Trophoblast cell (in vitro differentiated cells and primary cell): Measurements from ENCODE around the gene C4BPB.

ENCODE experiments used
- DNase-seq, 2 donors: peaks; one replicate each; pipeline ENCODE4 v3.0.0-alpha.2; 2016
- H2AFZ ChIP-seq: 2 replicates; pipeline ENCODE4 v1.6.1; 2013; ENCODE audit warnings: low read length, moderate library complexity, mild to moderate bottlenecking; ENCODE audit not compliant: insufficient read depth, poor library complexity
- H2AK5ac ChIP-seq: 2 replicates; pipeline ENCODE4 v1.6.1; 2013; ENCODE audit warnings: mild to moderate bottlenecking, low read length
- H2BK120ac ChIP-seq: 2 replicates; pipeline ENCODE4 v1.6.1; 2013; ENCODE audit warnings: low read length, mild to moderate bottlenecking, moderate library complexity; ENCODE audit not compliant: insufficient read depth, poor library complexity
- H2BK12ac ChIP-seq: 2 replicates; pipeline ENCODE4 v1.6.1; 2013; ENCODE audit warnings: mild to moderate bottlenecking, low read length, moderate library complexity
- H2BK5ac ChIP-seq: 2 replicates; pipeline ENCODE4 v1.6.1; 2013; ENCODE audit warnings: low read length, low read depth, moderate library complexity, mild to moderate bottlenecking; ENCODE audit not compliant: poor library complexity
- H3K14ac ChIP-seq: 2 replicates; pipeline ENCODE4 v1.6.1; 2013; ENCODE audit warnings: mild to moderate bottlenecking, low read length
- H3K18ac ChIP-seq: 2 replicates; pipeline ENCODE4 v1.6.1; 2013; ENCODE audit warnings: mild to moderate bottlenecking, low read length
- H3K23ac ChIP-seq: 2 replicates; pipeline ENCODE4 v1.6.1; 2013; ENCODE audit warnings: low read length
- H3K27ac ChIP-seq: 2 replicates; pipeline ENCODE4 v1.5.1; 2013; ENCODE audit warnings: low read depth, mild to moderate bottlenecking, inconsistent platforms, low read length, moderate library complexity
- H3K27me3 ChIP-seq: 2 replicates; pipeline ENCODE4 v1.6.1; 2013; ENCODE audit warnings: inconsistent platforms, mild to moderate bottlenecking, low read length, moderate library complexity; ENCODE audit not compliant: insufficient read depth
- H3K36me3 ChIP-seq, 2 experiments: 1 replicate in 1 of 2; 2 replicates in 1 of 2; pipeline ENCODE4 v1.6.1; 2013; ENCODE audit warnings: low read length in 2 of 2, mild to moderate bottlenecking in 2 of 2, moderate library complexity in 1 of 2; ENCODE audit not compliant: insufficient read depth in 2 of 2, control insufficient read depth in 1 of 2
- H3K4ac ChIP-seq: 2 replicates; pipeline ENCODE4 v1.6.1; 2013; ENCODE audit warnings: low read depth, mild to moderate bottlenecking, low read length, moderate library complexity
- H3K4me1 ChIP-seq, 2 experiments: 1 replicate in 1 of 2; 2 replicates in 1 of 2; pipeline ENCODE4 v1.6.1; 2013; ENCODE audit warnings: low read length in 2 of 2, mild to moderate bottlenecking in 2 of 2, moderate library complexity in 1 of 2; ENCODE audit not compliant: insufficient read depth in 2 of 2, control insufficient read depth in 1 of 2
- H3K4me2 ChIP-seq: 2 replicates; pipeline ENCODE4 v1.6.1; 2013; ENCODE audit warnings: inconsistent platforms, mild to moderate bottlenecking, low read length, moderate library complexity
- H3K4me3 ChIP-seq: 2 replicates; pipeline ENCODE4 v1.5.1; 2013; ENCODE audit warnings: mild to moderate bottlenecking, low read depth, low read length, inconsistent platforms
- H3K79me1 ChIP-seq: one replicate; pipeline ENCODE4 v1.6.1; 2013; ENCODE audit warnings: low read length
- H3K79me2 ChIP-seq: 2 replicates; pipeline ENCODE4 v1.6.1; 2013; ENCODE audit warnings: low read length, mild to moderate bottlenecking; ENCODE audit not compliant: control insufficient read depth, insufficient read depth, poor library complexity
- H3K9ac ChIP-seq: 2 replicates; pipeline ENCODE4 v1.6.1; 2013; ENCODE audit warnings: mild to moderate bottlenecking, low read length
- H3K9me3 ChIP-seq: 2 replicates; pipeline ENCODE4 v1.6.1; 2013; ENCODE audit warnings: low read depth, mild to moderate bottlenecking, control low read depth, inconsistent platforms, low read length; ENCODE audit not compliant: insufficient read depth
- H4K12ac ChIP-seq: 2 replicates; pipeline ENCODE4 v1.6.1; 2013; ENCODE audit warnings: low read depth, mild to moderate bottlenecking, low read length, moderate library complexity
- H4K8ac ChIP-seq: 2 replicates; pipeline ENCODE4 v1.6.1; 2013; ENCODE audit warnings: low read depth, mild to moderate bottlenecking, low read length, moderate library complexity
- H4K91ac ChIP-seq: one replicate; pipeline ENCODE4 v1.6.1; 2013; ENCODE audit warnings: low read depth, mild to moderate bottlenecking, low read length, moderate library complexity
- WGBS: extraction: QIAGEN DNeasy Blood & Tissue Kit; methylation state at CpG from one replicate; pipeline ENCODE4 v1.1.7; 2013; ENCODE audit warnings: missing lambda C conversion rate; ENCODE audit not compliant: insufficient read length, insufficient coverage; ENCODE audit errors: extremely low coverage; 5-methylcytosine and 5-hydroxymethylcytosine counted together

Gene C4BPB

DNA sequence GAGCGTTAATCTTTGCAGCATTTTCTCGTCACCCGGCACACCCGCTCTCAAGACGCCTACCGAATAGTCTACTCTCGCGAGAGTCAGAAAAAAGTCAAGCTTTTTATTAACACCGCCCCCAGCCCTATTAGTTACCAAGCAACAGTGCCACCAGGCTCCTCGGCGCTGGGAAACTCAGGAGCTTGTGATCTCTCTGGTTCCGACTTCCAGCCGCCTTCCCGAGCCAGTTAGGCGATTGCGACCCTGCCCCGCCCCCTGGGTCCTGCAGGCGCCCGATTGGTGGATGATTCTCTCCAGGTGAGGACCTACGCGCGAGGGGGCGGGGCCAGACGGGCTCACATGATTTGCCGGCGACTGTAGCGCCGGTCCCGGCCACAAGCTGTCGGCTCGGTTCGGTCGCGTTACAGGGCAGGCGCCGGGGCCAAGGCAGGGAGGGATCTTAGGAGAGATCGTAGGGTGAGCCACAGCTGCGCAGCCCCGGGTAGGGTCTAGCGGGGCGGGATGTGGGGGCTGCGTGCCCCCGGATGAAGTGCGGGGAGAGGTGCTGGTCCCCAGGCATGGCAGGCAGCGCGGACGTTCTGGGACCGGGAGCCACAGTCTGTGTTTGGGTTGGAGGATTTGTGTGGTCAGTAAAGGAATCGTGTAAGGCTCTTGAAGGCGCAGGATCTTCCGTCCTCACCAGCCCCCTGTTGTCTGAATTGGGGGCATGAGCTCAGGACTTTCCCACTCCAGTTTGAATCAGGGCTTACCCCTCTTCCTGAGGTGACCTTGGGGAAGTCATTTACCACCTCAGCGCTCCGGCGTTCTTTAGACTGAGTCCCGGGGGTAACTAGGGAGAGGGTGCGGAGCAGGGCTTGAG, 35.5 kb upstream of the C4BPB start, which contains the start of gene PFKFB2:
Gene PFKFB2, plus strand, starts transcription at position 365 of the 859 bp plus-strand sequence. CDS start 1,443 bp downstream, outside the sequence.
- Histone ChIP-seq H4K12ac (peak within 1 kb of the TSS; percentile 58), H3K23ac (no peak within 1 kb of the TSS), H3K79me1 (peaks cover 18% of the 10 kb centered on the region), H3K9me3 (peaks cover 2% of the 10 kb centered on the region), H4K8ac (peak within 1 kb of the TSS; percentile 72), H3K4me3 (peak within 1 kb of the TSS; percentile 72), H3K27me3 (no peaks in the 10 kb centered on the region), H3K4me1 (peaks cover 3 to 12% of the 10 kb centered on the region in 2 experiments), H4K91ac (peak within 1 kb of the TSS; percentile 92), H3K36me3 (peaks cover 2 to 13% of the 10 kb centered on the region in 2 experiments), H3K9ac (peak within 1 kb of the TSS; percentile 74), H3K14ac (peak within 1 kb of the TSS; percentile 62), H3K27ac (peak within 1 kb of the TSS; percentile 78), H3K4me2 (peak within 1 kb of the TSS; percentile 91), H2BK12ac (peak within 1 kb of the TSS; percentile 38), H2AK5ac (peak within 1 kb of the TSS; percentile 1), H2BK120ac (peak within 1 kb of the TSS; percentile 82), H3K79me2 (peaks cover 9% of the 10 kb centered on the region), H3K4ac (peak within 1 kb of the TSS; percentile 23), H3K18ac (peak within 1 kb of the TSS; percentile 93), H2BK5ac (peak within 1 kb of the TSS; percentile 74), H2AFZ (peak within 1 kb of the TSS; percentile 67)
- peak; percentile 99 for DNase-seq
- WGBS = no CpG with 5 or more reads among the region's 56 CpGs

DNA sequence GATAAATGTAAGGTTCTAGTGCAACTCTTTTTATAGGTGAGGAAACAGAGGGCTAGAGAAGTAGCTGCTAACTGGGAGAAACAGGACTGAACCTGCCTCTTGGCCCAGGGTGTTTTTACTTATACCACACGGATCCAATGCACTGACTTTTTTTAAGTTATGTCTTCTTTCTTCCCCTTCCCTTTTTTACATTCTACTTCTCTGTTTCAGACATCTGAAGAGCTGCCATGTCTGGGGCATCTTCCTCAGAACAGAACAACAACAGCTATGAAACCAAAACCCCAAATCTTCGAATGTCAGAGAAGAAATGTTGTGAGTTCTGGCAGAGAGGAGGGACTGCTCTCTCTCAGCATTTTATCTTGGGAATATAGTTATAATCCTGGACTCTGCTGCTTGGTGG, 34.2 kb upstream of the C4BPB start:
- Histone ChIP-seq H4K12ac (no peak overlapping the region), H3K36me3 (peaks cover under 1 to 2% of the 10 kb centered on the region in 2 experiments), H4K91ac (no peak overlapping the region), H2BK120ac (no peak overlapping the region), H2BK12ac (no peak overlapping the region), H3K9me3 (peaks cover 2% of the 10 kb centered on the region), H2BK5ac (no peak overlapping the region), H2AFZ (no peak overlapping the region), H3K79me1 (peaks cover 18% of the 10 kb centered on the region), H3K14ac (no peak overlapping the region), H3K9ac (no peak overlapping the region), H3K23ac (no peak overlapping the region), H3K27ac (no peak overlapping the region), H3K4me3 (no peak overlapping the region), H2AK5ac (no peak overlapping the region), H4K8ac (no peak overlapping the region), H3K4me2 (no peak overlapping the region), H3K79me2 (peaks cover 9% of the 10 kb centered on the region), H3K4me1 (peaks cover 3 to 12% of the 10 kb centered on the region in 2 experiments), H3K4ac (no peak overlapping the region), H3K27me3 (no peaks in the 10 kb centered on the region), H3K18ac (no peak overlapping the region)
- DNase-seq = no peak
- no CpG with 5 or more reads among the region's 2 CpGs for WGBS

DNA sequence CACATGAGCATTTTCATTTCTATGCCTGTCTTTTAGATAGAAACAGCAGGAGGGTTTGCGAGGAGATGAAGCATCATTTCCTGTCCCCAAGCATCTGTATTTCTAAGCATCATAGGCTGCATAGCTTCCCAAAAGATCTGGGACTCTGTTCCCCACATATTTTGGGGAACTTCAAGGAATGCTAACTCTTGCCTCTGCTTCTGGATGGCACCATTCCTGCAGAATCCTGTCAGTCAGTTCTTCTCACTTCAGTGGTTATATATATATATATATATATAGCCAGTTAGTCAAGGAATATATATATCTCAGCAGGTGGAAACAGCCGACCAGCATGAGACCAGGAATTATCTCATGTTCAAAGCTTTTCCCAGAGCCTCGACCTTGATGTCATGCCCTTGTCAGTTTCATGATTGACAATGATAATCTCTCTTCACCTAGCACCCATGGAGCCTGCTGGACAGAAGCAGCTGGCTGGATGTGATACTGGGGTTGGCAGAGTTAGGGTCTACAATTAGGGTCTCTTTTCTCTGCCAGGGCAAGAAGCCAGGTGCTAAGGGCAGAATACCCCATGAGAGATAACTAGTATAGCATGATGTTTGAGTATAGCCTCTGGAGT, 33.2 kb upstream of the C4BPB start:
- Histone ChIP-seq H3K27me3 (no peaks in the 10 kb centered on the region), H4K8ac (no peak overlapping the region)

DNA sequence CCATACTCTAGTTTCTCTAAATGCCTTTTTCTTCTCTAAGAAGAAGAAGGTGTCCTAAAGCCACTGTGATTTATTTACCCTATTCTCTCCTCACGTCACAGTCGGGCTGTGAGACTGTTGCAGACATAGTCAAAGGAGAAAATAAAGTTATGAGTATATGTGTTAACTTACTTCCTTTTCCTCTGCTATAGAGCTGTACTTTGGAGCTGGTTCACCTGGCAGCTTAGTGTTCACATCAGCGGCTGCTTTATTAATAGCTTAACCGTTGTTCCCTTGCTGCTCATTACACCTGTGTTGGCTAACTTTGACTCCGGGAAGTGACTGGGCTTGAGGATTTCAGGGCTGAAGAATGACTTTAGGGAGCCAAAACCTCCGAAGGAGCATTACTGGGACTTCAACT, 32.0 kb upstream of the C4BPB start:
- Histone ChIP-seq H3K4ac (no peak overlapping the region), H3K23ac (no peak overlapping the region), H2BK120ac (no peak overlapping the region), H3K18ac (no peak overlapping the region), H3K9me3 (no peaks in the 10 kb centered on the region), H3K79me1 (peaks cover 8% of the 10 kb centered on the region), H3K4me3 (no peak overlapping the region), H4K91ac (no peak overlapping the region), H2AK5ac (no peak overlapping the region), H3K27me3 (no peaks in the 10 kb centered on the region), H3K27ac (no peak overlapping the region), H3K9ac (no peak overlapping the region), H3K14ac (no peak overlapping the region), H2BK12ac (no peak overlapping the region), H3K4me2 (no peak overlapping the region), H4K12ac (no peak overlapping the region), H3K36me3 (peaks cover 0 to 2% of the 10 kb centered on the region in 2 experiments), H2AFZ (no peak overlapping the region), H2BK5ac (no peak overlapping the region), H3K79me2 (peaks cover 4% of the 10 kb centered on the region), H4K8ac (no peak overlapping the region), H3K4me1 (peaks cover 3 to 8% of the 10 kb centered on the region in 2 experiments)
- DNase-seq = no peak
- no CpG with 5 or more reads among the region's 6 CpGs for WGBS

More for the DNA sequence above, 33.2 kb upstream of the C4BPB start:
- Histone ChIP-seq H3K4me3 (no peak overlapping the region), H3K4me2 (no peak overlapping the region), H3K9me3 (peaks cover 2% of the 10 kb centered on the region), H3K4ac (no peak overlapping the region), H3K79me2 (peaks cover 6% of the 10 kb centered on the region), H3K27ac (no peak overlapping the region), H3K36me3 (peaks cover 0 to 2% of the 10 kb centered on the region in 2 experiments), H2BK120ac (no peak overlapping the region), H2BK5ac (no peak overlapping the region), H3K18ac (no peak overlapping the region), H2AK5ac (no peak overlapping the region), H3K79me1 (peaks cover 16% of the 10 kb centered on the region), H3K4me1 (peaks cover 3 to 12% of the 10 kb centered on the region in 2 experiments), H2BK12ac (no peak overlapping the region), H4K91ac (no peak overlapping the region), H3K14ac (no peak overlapping the region), H3K23ac (no peak overlapping the region), H3K9ac (no peak overlapping the region), H4K12ac (no peak overlapping the region), H2AFZ (no peak overlapping the region)
- DNase-seq = peak in 1 of 2 donors; percentile 4
- WGBS = no CpG with 5 or more reads among the region's 3 CpGs
